ENCODE data around the gene ACCS.

ACCS gene

GRCh38 chr11:44029977-44030911, 35.8 kb upstream of the ACCS start:
- Histone ChIP-seq H3K27me3 (ENCODE audit: control insufficient read depth, low read length) (peaks cover 3% of the 10 kb centered on the region), H3F3A (ENCODE audit: control insufficient read depth, insufficient read depth) (no peaks in the 10 kb centered on the region), H3K9me3 (ENCODE audit: control insufficient read depth, insufficient read depth, low read length) (no peaks in the 10 kb centered on the region; the same call in none of the 2 replicates), H3K4me2 (ENCODE audit: low read length) (no peak overlapping the region), H3K9me2 (replicated peaks; ENCODE audit: control insufficient read depth, low read length) (no peaks in the 10 kb centered on the region), H3K36me3 (ENCODE audit: control insufficient read depth, low read length) (no peaks in the 10 kb centered on the region), H4K20me1 (ENCODE audit: control insufficient read depth, insufficient read depth, low read depth, low read length) (no peaks in the 10 kb centered on the region), H3K27ac (ENCODE audit: low read depth, low read length) (no peak overlapping the region), H3K79me2 (ENCODE audit: control insufficient read depth, low read length) (no peaks in the 10 kb centered on the region), H3K4me1 (ENCODE audit: control insufficient read depth, low read length) (no peaks in the 10 kb centered on the region), H3K4me3 (ENCODE audit: low read length) (no peak overlapping the region)
- no peak for TF ChIP-seq EZH2phosphoT487 (IDR thresholded peaks at IDR 0.05; ENCODE audit: borderline replicate concordance, low read length)
- TF ChIP-seq CTCF (IDR thresholded peaks at IDR 0.05; ENCODE audit: low read depth, low read length, poor library complexity, severe bottlenecking): no peak

- Histone ChIP-seq H3K27me3 (ENCODE audit: control insufficient read depth, low read length) (peaks cover 3% of the 10 kb centered on the region), H4K20me1 (ENCODE audit: control insufficient read depth, insufficient read depth, low read depth, low read length) (no peaks in the 10 kb centered on the region), H3K27ac (ENCODE audit: low read depth, low read length) (no peak overlapping the region), H3K4me2 (ENCODE audit: low read length) (no peak overlapping the region), H3K79me2 (ENCODE audit: control insufficient read depth, low read length) (no peaks in the 10 kb centered on the region), H3K36me3 (ENCODE audit: control insufficient read depth, low read length) (no peaks in the 10 kb centered on the region), H3F3A (ENCODE audit: control insufficient read depth, insufficient read depth) (no peaks in the 10 kb centered on the region), H3K4me1 (ENCODE audit: control insufficient read depth, low read length) (no peaks in the 10 kb centered on the region), H3K9me3 (ENCODE audit: control insufficient read depth, insufficient read depth, low read length) (no peaks in the 10 kb centered on the region; the same call in none of the 2 replicates), H3K4me3 (ENCODE audit: low read length) (no peak overlapping the region), H3K9me2 (replicated peaks; ENCODE audit: control insufficient read depth, low read length) (no peaks in the 10 kb centered on the region)
- TF ChIP-seq CTCF (IDR thresholded peaks at IDR 0.05; ENCODE audit: low read depth, low read length, poor library complexity, severe bottlenecking) (no peak), EZH2phosphoT487 (IDR thresholded peaks at IDR 0.05; ENCODE audit: borderline replicate concordance, low read length) (no peak)
Measured at GRCh38 chr11:44030996-44031395, 35.1 kb upstream of the ACCS start.

- Histone ChIP-seq H3K9me3 (ENCODE audit: control insufficient read depth, insufficient read depth, low read length) (no peaks in the 10 kb centered on the region), H3F3A (ENCODE audit: control insufficient read depth, insufficient read depth) (no peaks in the 10 kb centered on the region), H3K4me2 (ENCODE audit: low read length) (no peak overlapping the region), H3K27me3 (ENCODE audit: control insufficient read depth, low read length) (peaks cover 3% of the 10 kb centered on the region), H3K27ac (ENCODE audit: low read depth, low read length) (no peak overlapping the region), H3K9me2 (replicated peaks; ENCODE audit: control insufficient read depth, low read length) (no peaks in the 10 kb centered on the region), H4K20me1 (ENCODE audit: control insufficient read depth, insufficient read depth, low read depth, low read length) (no peaks in the 10 kb centered on the region), H3K79me2 (ENCODE audit: control insufficient read depth, low read length) (no peaks in the 10 kb centered on the region), H3K4me3 (ENCODE audit: low read length) (no peak overlapping the region), H3K4me1 (ENCODE audit: control insufficient read depth, low read length) (no peaks in the 10 kb centered on the region), H3K36me3 (ENCODE audit: control insufficient read depth, low read length) (no peaks in the 10 kb centered on the region)
- TF ChIP-seq EZH2phosphoT487 (IDR thresholded peaks at IDR 0.05; ENCODE audit: borderline replicate concordance, low read length) (no peak), CTCF (IDR thresholded peaks at IDR 0.05; ENCODE audit: low read depth, low read length, poor library complexity, severe bottlenecking) (no peak)
Measured at GRCh38 chr11:44031549-44031948, 34.5 kb upstream of the ACCS start.
